CD4-positive, alpha-beta T cell treated with Interleukin-17A for 1 hour (primary cell): ENCODE results near the gene TMPRSS2.

Experiments
- DNase-seq: peaks from one replicate; pipeline ENCODE4 v3.0.0-alpha.2; 2020

TMPRSS2 gene

GRCh38 chr21:41509145-41509496 lies 1.2 kb upstream of the TMPRSS2 start:
- no peak for DNase-seq

DNA sequence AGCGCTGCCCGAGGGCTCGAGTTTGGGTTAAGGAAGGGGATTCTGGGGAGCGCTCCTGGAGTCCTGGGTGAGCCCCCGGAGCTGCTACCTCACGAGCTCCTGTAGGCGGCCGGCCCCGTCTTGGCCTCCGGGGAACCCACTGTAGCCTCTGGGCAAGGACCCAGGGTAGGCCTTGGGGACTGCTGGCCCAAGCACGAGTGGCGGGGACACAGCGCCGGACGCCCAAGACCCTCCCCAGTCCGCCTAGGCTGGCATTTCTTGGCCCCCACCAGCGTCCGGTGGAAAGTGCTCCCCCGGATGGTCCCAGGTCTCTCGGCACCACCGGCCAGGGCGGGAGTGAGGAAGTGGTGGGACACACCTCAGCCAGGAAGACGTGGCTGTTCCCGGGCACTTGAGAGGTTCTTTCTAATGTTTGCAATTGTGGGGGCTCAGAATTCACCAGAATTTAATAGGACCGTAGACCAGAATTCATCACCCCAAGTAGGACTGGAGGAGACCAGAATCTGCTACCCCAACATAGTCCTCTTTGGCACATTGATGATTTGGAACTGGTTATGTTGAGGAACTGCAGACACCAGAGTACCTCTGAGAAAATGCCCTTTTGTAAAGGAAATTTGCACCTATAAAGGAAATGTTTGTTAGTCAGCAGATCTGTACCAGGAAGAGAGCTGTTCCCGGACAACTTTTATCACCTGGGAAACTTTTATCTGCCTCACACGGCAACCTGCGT lies 622 bp upstream of the TMPRSS2 start:
- DNase-seq, result no peak

DNA sequence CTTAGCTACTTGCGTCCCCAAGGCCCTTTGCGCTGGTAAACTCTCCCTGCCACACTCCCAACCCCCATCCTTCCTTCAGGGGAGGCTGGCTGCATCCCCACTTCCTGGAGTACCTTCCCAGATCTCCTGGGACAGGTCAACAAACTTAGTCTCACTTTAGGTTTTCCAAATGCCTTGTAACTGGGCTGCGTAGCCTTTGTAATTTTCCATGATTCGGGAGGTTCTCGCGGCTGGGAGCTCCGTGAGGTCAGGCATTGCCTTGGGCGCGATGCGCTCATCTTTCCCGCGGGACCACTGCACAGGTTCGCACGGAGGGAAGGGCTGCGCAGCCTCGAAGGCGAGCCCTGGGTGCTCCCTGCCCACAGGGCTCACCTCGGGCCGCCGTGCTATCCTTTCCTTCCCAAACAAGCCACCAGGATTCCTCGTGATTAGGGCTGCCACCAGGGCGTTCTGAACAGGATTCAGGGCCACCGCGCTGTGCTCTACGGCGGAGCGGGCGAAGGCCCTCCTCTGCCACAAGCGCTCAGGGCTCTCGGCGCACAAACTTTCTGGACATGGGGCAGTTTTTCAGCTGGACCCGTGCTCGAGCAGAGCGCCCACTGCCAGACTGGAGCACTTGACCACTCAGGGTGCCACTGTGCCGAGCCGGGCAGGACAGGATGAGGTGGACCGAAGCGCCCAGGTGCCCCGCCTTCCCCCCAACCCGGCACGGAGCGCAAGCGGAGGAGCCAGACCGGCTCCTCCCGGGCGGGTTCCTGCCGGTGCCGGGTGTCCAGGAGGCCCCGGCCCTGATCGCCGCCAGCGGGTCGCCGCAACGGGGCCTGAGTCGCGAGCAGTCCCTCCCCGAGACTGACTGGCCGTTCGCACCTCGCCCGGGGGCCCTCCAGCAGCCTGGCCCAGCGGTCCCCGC lies 1.1 kb downstream of the TMPRSS2 start:
- DNase-seq, result no peak

- DNase-seq, result no peak
Measured at GRCh38 chr21:41506005-41506594, 1.9 kb downstream of the TMPRSS2 start.

GRCh38 chr21:41504030-41504429 lies 3.9 kb downstream of the TMPRSS2 start:
- no peak for DNase-seq

- no peak for DNase-seq
Measured at GRCh38 chr21:41503331-41503730, 4.6 kb downstream of the TMPRSS2 start.

DNA sequence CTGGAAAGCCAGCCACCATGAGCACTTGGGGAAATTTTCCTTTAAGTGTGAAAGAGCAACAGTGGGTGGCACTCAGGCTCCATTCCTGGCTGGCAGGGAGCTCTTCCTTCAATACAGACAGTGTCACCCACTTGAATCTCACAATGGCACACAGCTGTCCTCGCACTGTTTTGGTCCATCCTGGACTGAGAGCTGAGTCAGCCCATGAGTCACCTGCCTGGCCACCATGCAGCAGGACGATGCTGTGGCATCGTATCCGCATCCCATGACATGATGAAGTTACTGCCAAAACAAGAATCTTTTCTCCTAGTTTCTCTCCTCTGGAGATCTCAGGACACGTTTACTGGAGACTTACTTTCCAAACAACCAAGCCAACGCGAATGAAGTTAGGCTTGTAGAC lies 6.0 kb downstream of the TMPRSS2 start:
- no peak for DNase-seq

GRCh38 chr21:41500931-41501381 lies 7.0 kb downstream of the TMPRSS2 start:
- no peak for DNase-seq

GRCh38 chr21:41500363-41500762 lies 7.6 kb downstream of the TMPRSS2 start:
- DNase-seq, result no peak

DNA sequence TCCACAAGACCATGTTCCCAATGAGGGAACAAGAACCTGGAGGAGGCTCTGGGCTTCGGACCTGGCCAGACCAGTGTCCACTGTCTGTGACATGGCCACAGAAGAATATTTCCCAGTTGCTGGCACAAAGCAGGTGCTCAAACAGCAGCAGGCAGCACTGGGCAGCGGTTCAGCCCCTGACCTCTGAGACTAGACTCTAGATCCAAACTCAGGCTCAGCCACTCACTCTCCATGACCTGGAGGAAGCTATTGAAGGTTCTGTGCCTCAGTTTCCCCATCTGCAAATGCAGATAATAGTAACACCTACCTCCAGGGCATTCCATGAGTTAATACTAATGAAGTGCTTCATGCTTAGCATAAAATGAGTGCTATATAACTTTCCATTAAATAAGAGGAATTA lies 8.0 kb downstream of the TMPRSS2 start:
- DNase-seq, result no peak

DNA sequence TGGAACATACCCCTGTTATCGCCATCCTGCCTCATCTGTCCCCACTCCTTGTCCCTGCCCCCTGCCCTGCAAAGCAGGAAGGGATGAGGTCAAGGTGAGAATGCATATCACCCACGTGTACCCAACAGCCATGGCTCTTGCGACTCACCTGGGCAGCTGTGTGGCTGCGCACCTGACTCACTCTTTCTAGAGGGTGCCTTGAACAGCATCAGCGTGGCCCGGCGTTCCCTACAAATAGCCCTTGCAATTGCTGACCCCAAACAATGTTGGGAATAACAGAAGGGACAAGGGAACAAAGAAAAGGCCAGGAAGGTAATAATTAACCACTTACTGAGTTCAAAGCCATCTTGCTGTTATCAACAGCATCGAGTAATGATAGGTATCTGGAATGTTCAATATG lies 10.2 kb downstream of the TMPRSS2 start:
- no peak for DNase-seq

DNA sequence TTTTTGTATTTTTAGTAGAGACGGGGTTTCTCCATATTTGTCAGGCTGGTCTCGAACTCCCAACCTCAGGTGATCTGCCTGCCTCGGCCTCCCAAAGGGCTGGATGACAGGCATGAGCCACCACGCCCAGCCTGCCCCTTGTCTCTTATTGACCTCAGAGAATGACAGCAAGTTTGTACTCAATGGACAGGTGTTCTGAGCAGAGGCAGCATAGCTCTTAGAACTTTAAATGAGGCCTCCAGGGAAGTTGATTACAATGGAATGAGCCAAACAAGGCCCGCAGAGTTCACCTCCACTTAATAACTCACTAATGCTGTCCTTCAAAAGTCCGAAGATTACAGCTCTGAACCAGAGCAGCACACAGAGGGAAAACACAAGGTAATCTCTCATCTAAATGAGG lies 10.9 kb downstream of the TMPRSS2 start:
- no peak for DNase-seq

- DNase-seq, result no peak
Measured at GRCh38 chr21:41494242-41494641, 13.7 kb downstream of the TMPRSS2 start.

GRCh38 chr21:41491412-41491811 lies 16.5 kb downstream of the TMPRSS2 start:
- no peak for DNase-seq

- no peak for DNase-seq
Measured at GRCh38 chr21:41490330-41490729, 17.6 kb downstream of the TMPRSS2 start.

- DNase-seq, result no peak
Measured at GRCh38 chr21:41489329-41489728, 18.6 kb downstream of the TMPRSS2 start.

DNA sequence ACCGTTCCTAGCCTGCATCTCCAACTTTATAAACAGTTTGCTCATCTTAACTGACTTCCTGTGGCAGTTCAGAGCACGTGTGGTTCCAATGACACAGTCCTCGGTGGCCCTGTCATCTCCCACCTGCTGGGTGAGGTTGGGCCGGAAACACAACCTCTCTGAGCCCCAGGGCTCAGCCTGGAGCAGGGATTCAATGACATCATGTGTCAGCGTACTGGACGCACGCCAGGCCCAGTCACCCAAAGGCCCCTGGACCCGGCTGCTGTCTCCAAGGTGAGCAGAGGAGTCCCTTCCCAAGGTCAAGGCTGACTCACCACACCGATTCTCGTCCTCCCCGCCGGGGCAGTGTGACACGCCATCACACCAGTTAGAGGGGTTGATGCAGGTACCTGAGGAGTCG lies 19.9 kb downstream of the TMPRSS2 start:
- DNase-seq, result no peak

- DNase-seq, result no peak
Measured at GRCh38 chr21:41487082-41487481, 20.9 kb downstream of the TMPRSS2 start.

GRCh38 chr21:41483973-41484372 lies 24.0 kb downstream of the TMPRSS2 start:
- DNase-seq, result no peak

- DNase-seq, result no peak
Measured at GRCh38 chr21:41483415-41483814, 24.5 kb downstream of the TMPRSS2 start.

GRCh38 chr21:41482980-41483379 lies 25.0 kb downstream of the TMPRSS2 start:
- DNase-seq, result no peak

DNA sequence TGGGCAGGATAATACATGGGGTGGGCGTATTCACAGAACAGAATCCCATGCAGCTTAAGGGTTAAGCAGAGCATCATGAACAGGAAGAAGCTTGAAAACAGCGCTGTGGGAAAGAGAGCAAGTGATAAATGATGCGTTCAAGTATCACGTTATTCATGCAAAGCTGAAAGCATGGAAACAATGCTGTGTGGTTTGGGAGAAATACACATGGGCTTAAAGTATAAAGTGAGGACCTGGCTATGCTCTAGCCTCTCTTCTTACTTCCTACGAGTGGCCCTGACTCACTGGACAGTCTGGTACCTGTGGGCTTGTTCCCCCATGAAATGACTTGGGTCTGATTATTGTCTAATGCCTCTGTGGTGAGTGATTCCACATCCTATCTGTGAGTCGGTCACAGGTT lies 25.7 kb downstream of the TMPRSS2 start:
- DNase-seq, result no peak

- no peak for DNase-seq
Measured at GRCh38 chr21:41481191-41481590, 26.8 kb downstream of the TMPRSS2 start.
